ENCODE measurements around the gene REXO1.

REXO1 gene

DNA sequence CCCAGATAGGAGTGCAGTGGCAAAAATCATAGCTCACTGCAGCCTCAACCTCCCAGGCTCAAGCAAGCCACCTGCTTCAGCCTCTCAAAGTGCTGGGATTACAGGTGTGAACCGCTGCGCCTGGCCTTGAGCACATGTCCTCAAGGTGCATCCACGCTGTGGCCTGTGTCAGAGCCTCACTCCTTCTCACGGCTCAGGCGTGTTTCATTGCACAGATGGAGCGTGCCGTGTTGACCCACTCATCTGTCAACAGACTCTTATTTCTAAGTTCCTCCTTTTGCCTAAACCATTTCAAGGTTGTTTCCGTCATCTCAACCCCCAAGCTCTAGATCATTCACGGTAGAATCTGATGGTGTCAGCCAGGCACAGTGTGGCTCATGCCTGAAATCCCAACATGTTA lies 64.4 kb downstream of the REXO1 start:
- no peak for DNase-seq

DNA sequence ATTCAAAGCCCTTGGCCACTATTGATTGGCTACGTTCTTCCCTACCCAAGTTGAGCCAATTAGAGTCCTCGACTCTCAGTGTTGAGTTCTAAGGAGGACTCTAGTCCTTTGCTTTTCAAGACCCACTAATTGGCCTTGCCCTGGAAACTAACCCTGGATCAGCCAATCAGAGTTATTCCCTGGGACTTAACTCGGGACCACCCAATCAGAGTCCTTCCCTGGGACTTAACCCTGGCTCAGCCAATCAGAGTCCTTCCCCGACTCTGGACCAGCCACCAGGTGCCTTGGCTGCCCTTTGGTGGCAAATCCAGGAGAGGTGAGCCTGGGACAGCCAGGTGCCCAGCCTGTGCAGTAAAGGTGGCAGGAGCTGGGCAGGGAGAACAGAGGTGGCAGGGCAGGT lies 64.9 kb downstream of the REXO1 start:
- DNase-seq = no peak

DNA sequence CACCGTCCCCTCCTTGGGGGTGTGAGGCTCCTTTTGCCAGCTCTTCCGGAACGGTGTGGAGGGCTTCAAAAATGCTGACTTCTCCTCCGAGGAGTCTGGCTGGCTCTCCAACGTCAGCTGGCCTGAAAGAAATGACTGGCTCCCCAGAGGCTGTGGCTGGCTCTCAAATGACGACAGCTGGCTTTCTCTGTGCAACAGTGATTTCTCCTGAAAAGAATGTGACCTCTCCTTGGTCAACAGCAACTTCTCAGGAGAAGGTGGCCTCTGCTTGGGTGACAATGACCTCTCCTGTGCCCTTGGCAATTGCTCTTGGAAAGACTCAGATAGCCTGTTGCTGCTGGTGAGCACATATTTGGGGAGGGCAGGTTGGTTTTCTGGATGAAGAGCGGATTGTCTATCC lies 65.8 kb downstream of the REXO1 start:
- no peak for DNase-seq

DNA sequence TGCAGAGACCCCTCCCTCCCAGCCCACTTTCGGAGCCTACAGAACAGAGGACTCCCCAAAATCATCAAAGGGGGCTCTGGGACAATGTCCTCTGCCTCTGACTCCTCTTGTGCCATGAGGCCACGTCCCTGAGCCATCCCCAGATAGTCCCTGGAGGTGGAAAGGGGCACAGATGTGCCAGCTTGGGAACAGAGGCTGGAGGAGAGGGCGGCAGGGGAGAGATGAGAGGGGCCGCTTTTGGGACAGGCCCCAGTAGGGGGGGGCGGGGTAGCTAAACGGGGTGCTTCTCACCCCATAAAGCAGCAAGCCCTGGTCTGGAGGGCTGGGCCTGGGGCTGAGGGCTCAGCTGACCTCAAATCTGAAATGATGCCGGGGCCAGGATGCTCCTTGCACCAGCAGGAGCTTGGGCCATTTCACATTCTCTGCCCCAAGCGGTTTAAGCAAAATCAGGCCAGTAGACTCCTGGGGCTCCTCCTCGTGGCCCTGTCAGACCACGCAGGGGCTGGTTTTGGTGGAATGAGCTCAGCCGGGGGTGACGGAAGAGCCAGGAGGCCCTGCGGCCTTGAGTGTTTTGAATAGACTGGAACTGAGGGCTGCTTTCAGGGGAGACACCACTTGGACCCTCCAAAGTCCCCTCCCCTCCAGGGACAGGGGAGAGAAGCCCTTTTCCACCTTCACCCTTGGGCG lies 67.9 kb downstream of the REXO1 start:
- DNase-seq = no peak

DNA sequence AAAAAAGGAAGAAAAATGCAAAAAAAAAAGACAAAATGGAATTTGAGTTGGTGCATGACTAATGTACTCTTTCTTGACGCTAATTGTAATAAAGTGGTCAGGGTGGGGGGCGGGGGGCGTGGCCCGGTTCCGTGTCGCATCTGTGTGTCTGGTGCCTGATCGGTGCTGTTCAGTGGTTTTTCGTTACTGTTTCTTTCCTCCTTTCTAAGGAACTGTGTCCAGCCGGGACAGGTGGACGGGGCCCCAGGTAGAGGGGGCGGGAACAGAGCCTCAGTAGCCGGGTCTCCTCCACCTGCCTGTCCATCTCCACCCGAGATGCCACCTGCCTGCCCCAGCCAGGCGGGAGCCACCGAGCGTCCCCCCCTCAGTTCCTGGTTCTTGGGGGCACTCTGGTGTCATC lies 68.7 kb downstream of the REXO1 start:
- DNase-seq = no peak

DNA sequence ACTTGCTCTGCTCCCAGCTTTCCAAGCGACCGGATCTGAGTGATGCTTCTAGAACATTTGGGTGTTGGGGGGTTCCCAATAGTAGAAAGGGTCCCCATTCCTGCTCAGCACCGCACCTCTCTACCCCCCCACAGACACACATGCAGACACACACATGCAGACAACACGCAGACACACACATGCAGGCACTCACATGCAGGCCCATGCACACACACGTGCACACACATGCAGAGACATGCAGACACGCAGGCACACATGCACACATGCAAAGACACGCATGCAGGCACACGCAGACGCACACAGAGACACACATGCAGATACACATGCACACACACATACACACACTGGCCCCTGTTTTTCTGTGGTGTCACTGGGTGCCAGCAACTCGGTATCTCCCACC lies 71.1 kb downstream of the REXO1 start:
- DNase-seq = no peak

DNA sequence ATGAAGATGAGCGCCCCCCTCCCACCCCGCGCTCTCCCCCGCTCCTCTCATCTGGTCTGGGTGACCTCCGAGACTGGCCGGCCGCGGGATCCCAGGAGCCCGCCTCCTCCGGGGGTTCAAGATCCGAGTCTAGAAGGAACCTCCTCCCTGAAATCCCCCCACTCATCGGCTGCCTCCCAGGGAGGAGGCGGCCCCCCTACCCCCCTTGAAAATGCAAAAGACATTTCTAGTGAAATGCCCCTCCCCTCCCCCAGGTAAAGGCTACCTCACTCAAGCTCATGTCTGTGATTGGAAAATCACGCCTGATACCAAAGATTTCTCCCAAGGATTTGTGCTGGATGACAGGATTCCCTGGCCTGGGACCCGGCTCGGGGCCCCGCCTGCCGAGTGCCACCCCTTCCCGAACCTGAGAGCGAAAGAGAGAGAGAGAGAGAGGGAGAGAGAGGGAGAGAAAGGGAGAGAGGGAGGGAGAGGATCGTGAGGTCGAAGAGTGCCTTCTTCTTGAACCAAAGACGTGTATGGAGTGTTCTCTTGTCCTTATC lies 71.6 kb downstream of the REXO1 start:
- DNase-seq = no peak

DNA sequence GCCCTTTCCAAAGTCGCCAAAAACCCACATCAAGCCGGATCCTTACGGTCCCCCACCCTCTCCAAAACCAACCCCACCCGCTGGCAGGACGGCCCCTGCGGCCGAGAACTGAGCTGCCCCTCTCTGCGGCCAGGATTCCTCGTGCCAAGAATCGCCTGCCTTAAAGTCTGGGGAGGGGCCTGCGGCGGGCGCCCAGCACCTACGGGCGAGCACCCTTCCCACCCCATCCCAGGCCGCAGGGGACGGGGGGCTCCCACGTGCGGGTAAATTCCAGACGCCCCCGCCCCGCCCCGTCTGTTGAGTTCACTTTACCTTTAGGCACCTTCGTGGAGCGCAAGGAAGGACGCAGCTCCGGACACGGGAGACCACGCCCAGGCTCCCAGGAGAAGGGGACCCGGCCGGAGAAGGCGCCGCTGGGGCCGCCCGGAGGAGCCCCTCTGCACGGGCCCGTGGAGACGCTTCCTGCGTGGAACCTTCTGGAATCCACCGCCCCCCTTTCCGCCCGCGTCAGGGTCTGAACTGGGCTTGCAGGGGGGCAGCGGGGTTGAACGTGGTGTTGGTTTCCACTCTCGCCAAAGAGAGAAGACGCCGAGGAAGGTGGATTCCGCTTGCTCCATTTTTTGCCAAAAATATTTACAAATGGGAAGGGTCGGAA lies 72.2 kb downstream of the REXO1 start:
- DNase-seq = no peak

DNA sequence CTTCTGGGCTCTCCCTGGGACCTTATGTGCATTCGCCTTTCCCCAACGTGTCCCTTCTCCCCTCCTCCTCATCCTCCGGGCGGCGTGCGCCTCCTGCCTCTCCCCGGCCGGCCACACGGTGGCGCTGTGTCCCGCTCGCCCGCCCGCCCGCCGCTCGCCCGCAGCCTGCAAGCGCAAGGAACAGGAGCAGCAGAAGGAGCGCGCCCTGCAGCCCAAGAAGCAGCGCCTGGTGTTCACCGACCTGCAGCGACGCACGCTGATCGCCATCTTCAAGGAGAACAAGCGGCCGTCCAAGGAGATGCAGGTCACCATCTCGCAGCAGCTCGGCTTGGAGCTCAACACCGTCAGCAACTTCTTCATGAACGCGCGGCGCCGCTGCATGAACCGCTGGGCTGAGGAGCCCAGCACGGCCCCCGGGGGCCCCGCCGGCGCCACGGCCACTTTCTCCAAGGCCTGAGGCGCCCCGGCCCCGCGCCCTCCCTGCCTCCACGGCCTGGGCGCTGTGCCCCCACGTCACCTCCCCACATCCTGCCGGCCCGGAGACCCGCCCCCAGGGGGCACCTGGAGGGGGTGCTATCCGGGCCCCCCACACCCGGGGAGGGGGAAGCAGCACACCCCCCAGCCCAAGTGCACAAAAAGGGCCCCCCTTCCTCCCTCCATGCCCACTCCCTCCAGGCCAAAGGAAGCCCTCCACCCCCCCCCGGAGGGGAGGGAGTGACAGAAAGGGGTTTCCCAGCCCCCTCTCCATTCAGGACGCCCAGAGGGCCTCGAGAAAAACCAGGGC lies 73.1 kb downstream of the REXO1 start:
- DNase-seq = no peak

DNA sequence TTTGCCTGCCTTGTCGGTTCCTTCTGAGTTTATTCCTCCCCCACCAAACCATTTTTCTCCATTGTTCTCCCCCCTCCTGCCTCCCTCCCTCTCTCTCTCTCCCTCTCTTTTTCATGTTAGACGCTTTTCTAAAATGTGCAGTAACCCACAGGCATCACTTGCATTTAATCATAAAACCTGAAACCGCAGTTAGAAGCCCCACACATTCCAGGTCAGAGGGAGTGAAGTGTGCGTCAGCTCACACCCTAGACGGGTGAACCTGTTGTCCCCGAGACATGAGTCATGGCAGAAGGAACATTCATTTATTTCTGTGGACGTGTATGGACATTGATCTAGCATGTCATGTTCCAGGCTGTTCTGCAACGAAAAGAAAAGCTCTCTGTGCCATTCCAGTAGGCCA lies 75.1 kb downstream of the REXO1 start:
- DNase-seq = no peak

DNA sequence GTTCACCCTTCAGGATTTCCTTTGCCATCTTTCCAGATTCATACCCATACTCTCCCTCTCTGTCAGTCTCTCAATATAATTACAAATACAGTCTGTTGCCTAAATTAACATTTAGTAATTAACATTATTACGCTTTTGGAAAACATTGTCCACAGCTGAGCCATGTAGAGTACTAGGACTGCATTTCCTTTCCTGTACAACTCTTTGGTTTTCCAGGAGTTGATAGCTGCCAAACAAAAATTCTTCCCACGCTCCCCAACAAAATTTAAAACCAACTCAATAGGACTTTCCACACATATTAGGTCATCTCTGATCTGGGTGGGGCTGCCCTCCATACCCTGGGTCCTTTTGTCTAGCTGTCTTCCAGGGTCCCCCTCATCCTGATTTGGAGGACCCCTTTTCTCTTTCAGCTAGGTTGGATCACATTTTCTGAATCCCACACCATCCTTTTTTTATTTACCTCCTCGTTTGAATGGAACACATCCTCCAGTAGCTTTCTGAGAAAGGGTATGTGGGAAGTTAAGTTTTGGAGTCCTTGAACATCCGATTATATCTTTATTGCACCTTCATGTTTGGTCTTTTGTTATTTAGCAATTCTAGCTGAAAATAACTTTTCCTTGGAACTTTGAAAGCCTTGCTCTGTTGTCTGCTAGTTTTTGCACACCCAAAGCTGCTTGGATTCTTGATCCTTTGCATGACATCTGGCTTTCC lies 77.3 kb downstream of the REXO1 start:
- DNase-seq = no peak

DNA sequence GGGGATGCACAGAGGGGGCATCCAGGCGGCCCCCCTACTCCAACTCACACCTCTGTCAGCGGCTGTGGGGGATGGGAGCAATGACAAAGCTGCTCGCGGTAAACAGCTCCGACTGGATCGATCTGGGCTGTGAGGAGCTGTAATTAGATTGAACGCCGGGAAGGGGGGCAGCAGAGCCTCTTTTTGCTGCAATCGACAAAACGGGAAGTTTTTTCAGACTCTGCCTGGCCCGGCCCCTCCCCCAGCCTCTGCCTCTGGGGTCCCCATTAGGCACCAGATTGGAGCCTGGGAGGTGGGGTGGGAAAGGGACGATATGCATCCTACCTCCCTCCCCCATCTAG lies 78.7 kb downstream of the REXO1 start:
- DNase-seq = no peak

DNA sequence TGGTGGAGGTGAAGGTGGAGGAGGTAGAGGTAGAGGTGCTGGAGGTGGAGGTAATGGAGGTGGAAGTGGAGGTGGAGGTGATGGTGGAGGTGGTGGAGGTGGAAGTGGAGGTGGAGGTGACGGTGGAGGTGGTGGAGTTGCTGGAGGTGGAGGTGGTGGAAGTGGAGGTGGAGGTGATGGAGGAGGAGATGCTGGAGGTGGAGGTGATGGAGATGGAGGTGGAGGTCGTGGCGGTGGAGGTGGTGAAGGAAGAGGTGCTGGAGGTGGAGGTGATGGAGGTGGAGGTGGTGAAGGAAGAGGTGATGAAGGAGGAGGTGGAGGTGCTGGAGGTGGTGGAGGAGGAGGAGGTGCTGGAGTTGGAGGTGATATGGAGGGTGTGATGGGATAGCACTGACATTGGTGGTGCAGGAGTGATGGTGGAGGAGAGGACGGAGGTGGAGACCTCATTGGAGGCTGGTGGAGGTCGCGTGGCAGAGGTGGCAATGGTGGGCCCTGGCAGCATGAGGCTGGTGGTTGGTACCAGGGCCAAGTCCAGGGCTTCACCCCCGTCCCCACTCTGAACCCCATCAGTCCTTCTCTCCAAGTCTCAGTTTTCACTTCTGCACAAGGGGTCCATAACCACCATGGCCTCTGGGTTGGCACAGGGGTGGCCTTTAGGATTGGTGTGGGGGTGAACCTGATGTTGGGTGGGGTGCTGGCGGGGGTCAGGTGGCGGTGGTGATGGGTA lies 79.2 kb downstream of the REXO1 start:
- DNase-seq = no peak

DNA sequence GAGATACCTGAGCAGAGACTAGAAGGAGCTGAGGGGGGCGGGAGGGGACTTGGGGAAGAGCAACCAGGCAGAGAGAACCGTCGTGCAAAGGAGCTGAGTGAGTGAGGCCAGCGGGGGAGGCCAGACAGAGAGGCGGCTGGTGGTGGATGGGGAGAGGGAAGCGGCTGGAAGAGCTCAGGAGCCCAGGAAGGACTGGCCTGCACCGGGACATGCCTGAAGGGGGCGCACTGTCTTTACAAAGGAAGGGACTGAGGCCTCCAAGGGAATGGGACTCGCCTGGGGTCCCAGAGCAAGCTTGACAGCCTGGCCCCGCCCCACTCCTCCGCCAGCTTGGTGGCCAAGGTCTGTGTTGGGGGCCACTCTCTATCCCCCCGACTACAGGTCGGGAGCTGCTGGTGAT lies 80.0 kb downstream of the REXO1 start:
- no peak for DNase-seq

DNA sequence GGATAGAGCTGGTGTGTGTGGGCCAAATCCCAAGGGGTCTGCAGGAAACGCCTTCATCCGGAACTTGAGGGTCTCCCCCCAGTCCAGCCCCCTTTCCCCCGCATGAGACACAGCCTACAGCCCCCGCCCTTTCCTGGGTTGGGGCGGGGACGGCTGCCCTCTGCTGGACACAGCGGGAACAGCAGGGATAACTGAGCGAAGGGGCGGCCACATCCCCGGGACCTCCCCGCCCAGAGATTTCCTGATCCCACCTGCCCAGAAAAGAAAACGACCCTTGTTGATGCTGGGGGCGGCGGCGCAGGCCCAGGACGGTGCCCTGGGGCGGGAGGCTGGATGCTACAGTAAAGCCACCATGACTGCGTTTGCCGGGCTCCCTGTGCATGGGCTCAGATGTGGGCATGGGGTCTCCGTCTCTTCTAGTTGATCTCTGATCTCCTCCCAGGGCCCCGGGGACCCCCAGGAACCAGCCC lies 80.8 kb downstream of the REXO1 start:
- peak; percentile 55 for DNase-seq

DNA sequence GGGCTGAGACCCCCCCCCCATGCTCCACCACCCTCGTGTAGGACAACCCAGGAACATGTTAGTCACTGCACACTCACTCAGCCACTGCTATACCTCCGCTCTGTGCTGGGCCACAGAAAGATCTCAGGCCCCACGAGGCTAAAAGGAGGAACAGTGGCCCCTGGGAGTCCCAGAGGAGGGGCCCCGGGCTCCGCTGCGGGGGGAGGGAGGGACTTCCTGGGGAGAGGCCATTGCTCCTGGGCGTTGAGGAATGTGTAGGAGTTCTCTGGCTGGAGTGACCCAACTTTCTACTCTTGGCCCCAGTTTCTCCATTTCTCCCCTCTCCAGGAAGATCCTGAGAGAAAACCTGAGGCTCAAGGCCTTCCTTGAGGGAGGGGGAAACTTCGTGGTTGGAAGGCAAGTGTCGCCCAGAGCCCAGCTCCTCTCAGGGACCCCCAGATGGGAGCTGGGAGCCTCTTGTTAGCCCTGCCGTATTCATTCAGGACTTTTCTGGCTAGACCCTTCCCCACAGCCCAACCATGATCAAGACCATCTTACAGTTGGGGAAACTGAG lies 81.4 kb downstream of the REXO1 start:
- no peak for DNase-seq

DNA sequence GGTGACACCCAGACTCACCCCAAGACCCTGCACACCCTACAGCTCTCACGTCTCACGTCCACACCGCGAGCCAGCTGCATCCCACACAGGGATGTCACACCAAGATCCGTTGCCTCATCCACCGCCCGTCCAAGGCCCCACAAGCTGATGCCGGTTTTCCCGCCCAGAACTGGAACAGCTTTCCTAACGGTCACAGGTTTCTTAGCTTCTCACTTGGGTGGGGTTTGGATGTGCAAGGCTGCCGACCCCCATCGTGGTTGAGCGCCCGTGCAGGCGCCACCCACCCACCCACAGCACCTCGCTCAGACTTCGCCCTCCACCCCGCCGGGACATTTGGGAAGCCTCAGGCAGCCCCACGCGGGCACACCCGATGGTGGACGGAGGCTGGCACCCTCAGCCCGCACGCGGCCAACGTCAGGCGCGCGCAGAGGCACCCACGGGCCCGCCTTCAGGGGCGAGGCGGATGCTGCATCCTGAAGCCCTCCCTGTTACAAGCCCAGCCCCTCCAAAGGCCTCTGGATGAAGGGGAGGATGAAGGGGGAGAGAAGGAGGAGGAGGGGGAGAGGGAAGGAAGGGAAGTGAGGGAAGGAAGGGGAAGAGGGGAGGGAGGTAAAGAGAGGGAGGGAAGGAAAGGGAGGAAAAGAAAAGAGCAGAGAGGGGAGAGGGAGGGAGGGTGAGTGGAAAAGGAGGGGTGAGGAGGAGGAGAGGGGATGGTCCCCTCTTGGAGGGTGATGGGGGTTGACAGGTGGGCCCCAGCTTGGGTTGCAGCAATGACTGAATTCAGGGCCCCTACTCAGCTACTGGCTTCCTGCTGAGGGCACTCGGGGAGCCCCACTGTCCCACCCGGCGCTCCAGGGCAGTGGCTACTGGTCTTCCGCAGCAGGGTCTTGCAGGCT lies 82.1 kb downstream of the REXO1 start:
- DNase-seq = no peak
